ENCODE results near the gene LRP10.

The LRP10 gene

GRCh38 chr14:22890416-22890815 is 18.9 kb downstream of the LRP10 start:
- no peak for TF ChIP-seq CEBPB (IDR thresholded peaks at IDR 0.05)
- TF ChIP-seq USF1 (IDR thresholded peaks at IDR 0.05) = no peak
- TF ChIP-seq EGR1 (IDR thresholded peaks at IDR 0.05) = no peak
- no peak for TF ChIP-seq TCF12 (IDR thresholded peaks at IDR 0.05; ENCODE audit: low read depth)
- TF ChIP-seq MAX (IDR thresholded peaks at IDR 0.05) = no peak
- no peak for TF ChIP-seq RAD21 (IDR thresholded peaks at IDR 0.05; ENCODE audit: low read depth)

- TF ChIP-seq CREB1 (IDR thresholded peaks at IDR 0.05; ENCODE audit: low read depth) = no peak
- no peak for TF ChIP-seq EP300 (IDR thresholded peaks at IDR 0.05; ENCODE audit: borderline replicate concordance)
- no peak for TF ChIP-seq ZBTB7A (IDR thresholded peaks at IDR 0.05; ENCODE audit: low read depth)
- no peak for TF ChIP-seq TCF12 (IDR thresholded peaks at IDR 0.05; ENCODE audit: low read depth)
- no peak for TF ChIP-seq YY1 (IDR thresholded peaks at IDR 0.05; ENCODE audit: low read depth)
- TF ChIP-seq TEAD4 (IDR thresholded peaks at IDR 0.05) = no peak
- no peak for TF ChIP-seq FOXM1 (IDR thresholded peaks at IDR 0.05; ENCODE audit: borderline replicate concordance, low read depth)
- TF ChIP-seq EGR1 (IDR thresholded peaks at IDR 0.05) = no peak
- TF ChIP-seq RAD21 (IDR thresholded peaks at IDR 0.05; ENCODE audit: low read depth) = no peak
- TF ChIP-seq NFIC (IDR thresholded peaks at IDR 0.05) = no peak
- TF ChIP-seq CEBPB (IDR thresholded peaks at IDR 0.05) = no peak
- no peak for TF ChIP-seq TAF1 (IDR thresholded peaks at IDR 0.05; ENCODE audit: low read depth)
- TF ChIP-seq MAX (IDR thresholded peaks at IDR 0.05) = no peak
- TF ChIP-seq, protein P1, sequence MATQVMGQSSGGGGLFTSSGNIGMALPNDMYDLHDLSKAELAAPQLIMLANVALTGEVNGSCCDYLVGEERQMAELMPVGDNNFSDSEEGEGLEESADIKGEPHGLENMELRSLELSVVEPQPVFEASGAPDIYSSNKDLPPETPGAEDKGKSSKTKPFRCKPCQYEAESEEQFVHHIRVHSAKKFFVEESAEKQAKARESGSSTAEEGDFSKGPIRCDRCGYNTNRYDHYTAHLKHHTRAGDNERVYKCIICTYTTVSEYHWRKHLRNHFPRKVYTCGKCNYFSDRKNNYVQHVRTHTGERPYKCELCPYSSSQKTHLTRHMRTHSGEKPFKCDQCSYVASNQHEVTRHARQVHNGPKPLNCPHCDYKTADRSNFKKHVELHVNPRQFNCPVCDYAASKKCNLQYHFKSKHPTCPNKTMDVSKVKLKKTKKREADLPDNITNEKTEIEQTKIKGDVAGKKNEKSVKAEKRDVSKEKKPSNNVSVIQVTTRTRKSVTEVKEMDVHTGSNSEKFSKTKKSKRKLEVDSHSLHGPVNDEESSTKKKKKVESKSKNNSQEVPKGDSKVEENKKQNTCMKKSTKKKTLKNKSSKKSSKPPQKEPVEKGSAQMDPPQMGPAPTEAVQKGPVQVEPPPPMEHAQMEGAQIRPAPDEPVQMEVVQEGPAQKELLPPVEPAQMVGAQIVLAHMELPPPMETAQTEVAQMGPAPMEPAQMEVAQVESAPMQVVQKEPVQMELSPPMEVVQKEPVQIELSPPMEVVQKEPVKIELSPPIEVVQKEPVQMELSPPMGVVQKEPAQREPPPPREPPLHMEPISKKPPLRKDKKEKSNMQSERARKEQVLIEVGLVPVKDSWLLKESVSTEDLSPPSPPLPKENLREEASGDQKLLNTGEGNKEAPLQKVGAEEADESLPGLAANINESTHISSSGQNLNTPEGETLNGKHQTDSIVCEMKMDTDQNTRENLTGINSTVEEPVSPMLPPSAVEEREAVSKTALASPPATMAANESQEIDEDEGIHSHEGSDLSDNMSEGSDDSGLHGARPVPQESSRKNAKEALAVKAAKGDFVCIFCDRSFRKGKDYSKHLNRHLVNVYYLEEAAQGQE (IDR thresholded peaks at IDR 0.05; ENCODE audit: low read depth) = no peak
These were observed 20.9 kb downstream of the LRP10 start for GRCh38 chr14:22892488-22892887.

- TF ChIP-seq EP300 (IDR thresholded peaks at IDR 0.05; ENCODE audit: borderline replicate concordance) (no peak), TEAD4 (IDR thresholded peaks at IDR 0.05) (no peak), ZBTB7A (IDR thresholded peaks at IDR 0.05; ENCODE audit: low read depth) (no peak), RAD21 (IDR thresholded peaks at IDR 0.05; ENCODE audit: low read depth) (no peak), EGR1 (IDR thresholded peaks at IDR 0.05) (no peak), TCF12 (IDR thresholded peaks at IDR 0.05; ENCODE audit: low read depth) (no peak), TAF1 (IDR thresholded peaks at IDR 0.05; ENCODE audit: low read depth) (no peak), CEBPB (IDR thresholded peaks at IDR 0.05) (no peak), CREB1 (IDR thresholded peaks at IDR 0.05; ENCODE audit: low read depth) (no peak), FOXM1 (IDR thresholded peaks at IDR 0.05; ENCODE audit: borderline replicate concordance, low read depth) (no peak), NFIC (IDR thresholded peaks at IDR 0.05) (no peak), USF1 (IDR thresholded peaks at IDR 0.05) (no peak), YY1 (IDR thresholded peaks at IDR 0.05; ENCODE audit: low read depth) (no peak)
- TF ChIP-seq, protein P1 (IDR thresholded peaks at IDR 0.05; ENCODE audit: low read depth) = no peak
These were observed 22.2 kb downstream of the LRP10 start for GRCh38 chr14:22893706-22894105.

GRCh38 chr14:22895402-22895801 is 23.9 kb downstream of the LRP10 start:
- TF ChIP-seq CREB1 (IDR thresholded peaks at IDR 0.05; ENCODE audit: low read depth) (no peak), EP300 (IDR thresholded peaks at IDR 0.05; ENCODE audit: borderline replicate concordance) (no peak), RAD21 (IDR thresholded peaks at IDR 0.05; ENCODE audit: low read depth) (no peak), YY1 (IDR thresholded peaks at IDR 0.05; ENCODE audit: low read depth) (no peak), USF1 (IDR thresholded peaks at IDR 0.05) (no peak), TAF1 (IDR thresholded peaks at IDR 0.05; ENCODE audit: low read depth) (no peak), MAX (IDR thresholded peaks at IDR 0.05) (no peak)

DNA sequence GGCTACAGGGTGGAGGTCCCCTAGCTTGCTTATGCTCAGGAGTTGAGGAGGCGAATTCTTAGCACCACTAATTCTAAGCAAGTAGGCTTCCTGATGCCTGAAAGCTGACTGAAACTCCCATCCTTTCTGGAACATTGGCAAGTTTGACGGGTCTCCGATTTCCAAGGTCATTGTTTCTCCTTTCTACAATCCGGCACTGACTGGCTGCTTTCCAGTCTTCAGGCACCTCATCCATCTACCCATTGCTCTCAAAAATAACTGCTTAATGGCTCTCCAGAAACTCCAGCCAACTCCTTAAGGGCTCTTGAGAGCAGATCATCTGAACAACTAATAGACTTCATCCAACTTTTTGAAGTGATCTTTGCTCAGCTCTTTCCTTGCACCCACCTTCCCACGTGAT is 24.8 kb downstream of the LRP10 start:
- TF ChIP-seq EP300 (IDR thresholded peaks at IDR 0.05; ENCODE audit: borderline replicate concordance) (no peak), RAD21 (IDR thresholded peaks at IDR 0.05; ENCODE audit: low read depth) (no peak), CEBPB (IDR thresholded peaks at IDR 0.05) (no peak), NFIC (IDR thresholded peaks at IDR 0.05) (no peak), TAF1 (IDR thresholded peaks at IDR 0.05; ENCODE audit: low read depth) (no peak), MAX (IDR thresholded peaks at IDR 0.05) (no peak), ZBTB7A (IDR thresholded peaks at IDR 0.05; ENCODE audit: low read depth) (no peak), FOXM1 (IDR thresholded peaks at IDR 0.05; ENCODE audit: borderline replicate concordance, low read depth) (no peak), USF1 (IDR thresholded peaks at IDR 0.05) (no peak), TEAD4 (IDR thresholded peaks at IDR 0.05) (no peak), TCF12 (IDR thresholded peaks at IDR 0.05; ENCODE audit: low read depth) (no peak), EGR1 (IDR thresholded peaks at IDR 0.05) (no peak), YY1 (IDR thresholded peaks at IDR 0.05; ENCODE audit: low read depth) (no peak), CREB1 (IDR thresholded peaks at IDR 0.05; ENCODE audit: low read depth) (no peak)
- TF ChIP-seq, protein P1 (IDR thresholded peaks at IDR 0.05; ENCODE audit: low read depth) = no peak
